Measurements from ENCODE around the gene STON2.

DNA sequence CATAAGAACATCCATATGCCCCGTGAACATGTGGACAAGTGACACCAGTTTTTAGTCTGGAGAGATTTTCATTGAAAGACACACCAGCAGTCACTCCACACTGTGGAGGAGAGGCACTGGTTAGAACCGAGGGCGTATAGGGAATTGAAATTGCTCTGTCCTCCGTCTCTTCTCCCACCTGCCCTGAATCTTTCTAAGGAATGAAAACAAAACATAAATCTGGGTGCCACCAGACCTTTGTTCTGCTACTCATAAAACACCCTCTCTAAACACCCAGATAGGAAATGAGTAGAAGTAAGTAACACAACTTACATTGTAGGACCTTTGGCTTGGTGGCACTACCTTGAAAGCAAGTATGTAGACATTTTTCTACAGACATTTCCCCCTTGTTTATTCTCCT is 37.1 kb upstream of the STON2 start:
- TF ChIP-seq CTCF (IDR thresholded peaks at IDR 0.05), result no peak
- TF ChIP-seq POLR2AphosphoS5 (IDR thresholded peaks at IDR 0.05; ENCODE audit: low read depth, low read length), result no peak
